ENCODE data around the gene BCOR.

BCOR gene

DNA sequence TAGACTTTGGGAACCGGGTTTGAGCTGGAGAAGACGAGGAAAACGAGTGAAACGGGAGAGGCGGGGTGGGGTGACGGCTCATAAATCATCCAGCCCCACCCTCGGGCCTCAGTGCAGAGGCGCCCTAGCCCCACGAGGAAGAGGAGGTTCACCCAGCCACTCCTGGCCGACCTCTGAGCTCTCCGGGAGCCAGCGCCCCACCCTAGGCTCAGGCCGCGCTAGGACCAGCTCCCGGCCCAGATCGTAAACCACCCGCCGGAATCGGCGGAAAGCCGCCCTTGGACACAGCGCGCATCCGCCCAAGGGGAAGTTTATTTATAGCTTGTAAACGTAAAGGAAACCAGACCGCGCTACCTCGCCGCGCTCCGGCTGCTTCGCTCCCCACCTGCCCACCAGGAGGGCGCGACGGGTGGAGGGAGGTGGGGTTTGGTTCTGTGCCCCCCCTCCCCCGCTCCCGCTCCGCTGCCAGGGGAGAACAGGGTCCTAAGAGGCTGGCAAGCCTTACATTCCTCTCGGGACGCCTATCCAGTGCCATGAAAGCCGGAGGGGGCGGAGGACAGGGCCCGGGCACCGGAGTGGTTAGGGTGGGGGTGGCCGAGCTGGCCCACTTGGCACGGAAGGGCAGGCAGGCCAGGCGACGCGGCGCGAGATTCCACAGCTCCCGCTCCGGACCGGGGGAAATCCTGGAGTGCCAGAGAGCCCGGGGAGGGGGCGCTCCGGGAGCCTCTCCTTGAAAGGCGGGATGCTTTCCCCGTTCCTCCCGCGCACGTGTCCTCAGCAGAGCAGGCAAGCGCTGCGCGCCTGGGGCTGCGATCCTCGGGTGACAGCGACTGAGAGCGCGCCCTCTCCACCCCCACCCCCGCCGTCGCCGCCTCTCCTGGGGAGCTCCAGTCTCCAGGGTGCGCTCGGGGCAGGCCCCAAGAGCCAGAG is 84.2 kb downstream of the BCOR start:
- peak; percentile 1 for DNase-seq

DNA sequence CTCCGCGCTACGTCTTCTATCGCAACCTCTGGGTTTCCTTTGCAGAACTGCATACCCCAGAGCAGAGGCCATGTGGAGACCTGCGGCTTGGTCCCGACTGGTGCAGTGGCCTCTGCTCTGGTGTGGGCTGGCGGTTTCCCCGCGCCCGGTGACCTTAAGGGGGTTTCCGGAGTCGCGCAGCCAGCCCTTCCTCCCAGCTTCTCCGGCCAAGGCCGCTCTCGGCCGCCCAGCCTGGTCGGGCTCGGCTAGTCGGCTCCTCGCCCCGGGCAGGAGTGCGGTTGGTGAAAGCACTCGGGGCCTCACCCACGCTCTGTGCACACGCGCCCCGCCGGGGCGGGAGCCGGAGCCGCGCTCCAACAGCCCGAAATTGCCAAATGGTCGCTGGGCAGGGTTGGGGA is 84.9 kb downstream of the BCOR start:
- DNase-seq = no peak

DNA sequence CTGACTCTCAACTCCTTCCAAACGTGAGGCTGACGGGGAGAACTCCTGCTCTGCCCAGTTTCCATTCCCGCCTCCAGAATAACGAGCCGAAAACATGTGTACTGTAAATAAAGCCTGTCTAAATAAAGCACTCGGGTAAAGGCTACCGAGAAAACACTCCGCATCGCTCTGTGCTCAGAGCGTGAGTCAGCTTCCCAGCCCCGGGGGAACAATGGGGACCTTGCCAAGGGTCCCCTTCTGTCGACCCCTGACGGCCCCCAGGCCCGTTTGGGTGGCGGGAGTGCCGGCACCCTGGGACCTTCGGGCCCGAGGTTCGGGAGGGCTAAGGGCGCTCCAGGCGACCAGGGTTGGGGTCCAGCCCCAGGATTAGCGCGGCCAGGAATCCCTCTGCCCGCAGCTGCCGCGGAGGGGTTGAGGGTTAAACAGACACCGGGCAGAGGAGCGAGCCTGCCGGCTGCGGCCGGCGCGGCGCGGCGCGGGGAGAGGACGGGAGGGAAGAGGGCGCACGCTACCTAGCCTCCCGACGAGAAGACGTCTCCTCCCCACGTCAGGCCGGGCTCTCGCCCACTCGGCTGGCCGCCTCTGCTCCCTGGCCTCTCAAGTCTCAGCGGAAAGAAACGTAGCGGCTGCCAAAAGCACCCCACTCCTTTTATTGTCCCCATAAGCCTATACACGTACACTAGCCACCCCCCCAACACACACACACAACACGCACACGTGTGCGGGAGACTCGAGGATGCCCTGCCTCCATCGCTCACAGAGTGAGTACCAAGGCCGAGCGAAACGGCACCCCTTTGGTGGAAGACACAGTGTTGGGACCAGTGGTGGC is 85.5 kb downstream of the BCOR start:
- DNase-seq = no peak

DNA sequence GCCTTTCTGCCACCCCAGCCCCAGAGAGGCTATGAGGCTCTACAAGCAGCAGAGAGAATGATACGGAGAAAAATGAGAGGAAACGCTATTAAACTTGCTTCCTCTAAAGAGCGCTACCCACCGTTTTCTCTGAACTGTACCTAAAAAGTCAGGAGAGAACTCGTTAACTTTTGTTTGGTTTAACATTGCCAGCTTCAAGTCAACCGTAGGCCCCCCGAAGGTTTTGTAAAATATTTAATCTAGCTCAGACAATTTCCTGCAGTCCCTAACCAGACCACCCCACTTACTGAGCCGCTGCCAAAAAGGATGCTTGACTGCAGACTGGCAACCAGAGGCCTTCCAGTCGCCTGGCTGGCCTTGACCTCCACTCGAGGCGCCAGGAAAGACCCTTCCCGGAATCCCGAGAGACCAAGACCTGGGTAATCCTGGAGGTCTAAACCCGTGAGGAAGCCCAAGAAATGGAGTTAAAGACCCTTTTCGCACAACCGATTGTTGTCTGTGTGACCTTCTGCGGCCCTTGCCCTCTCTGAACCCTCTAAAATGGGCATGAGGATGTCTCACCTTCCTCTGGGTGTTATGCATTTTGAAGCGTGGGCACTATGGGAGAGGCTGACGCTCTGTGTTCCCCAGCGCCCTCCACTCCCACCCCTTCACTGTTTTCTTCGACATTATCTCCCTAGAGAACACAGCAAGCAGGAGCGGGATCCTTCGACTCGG is 86.3 kb downstream of the BCOR start:
- no peak for DNase-seq

DNA sequence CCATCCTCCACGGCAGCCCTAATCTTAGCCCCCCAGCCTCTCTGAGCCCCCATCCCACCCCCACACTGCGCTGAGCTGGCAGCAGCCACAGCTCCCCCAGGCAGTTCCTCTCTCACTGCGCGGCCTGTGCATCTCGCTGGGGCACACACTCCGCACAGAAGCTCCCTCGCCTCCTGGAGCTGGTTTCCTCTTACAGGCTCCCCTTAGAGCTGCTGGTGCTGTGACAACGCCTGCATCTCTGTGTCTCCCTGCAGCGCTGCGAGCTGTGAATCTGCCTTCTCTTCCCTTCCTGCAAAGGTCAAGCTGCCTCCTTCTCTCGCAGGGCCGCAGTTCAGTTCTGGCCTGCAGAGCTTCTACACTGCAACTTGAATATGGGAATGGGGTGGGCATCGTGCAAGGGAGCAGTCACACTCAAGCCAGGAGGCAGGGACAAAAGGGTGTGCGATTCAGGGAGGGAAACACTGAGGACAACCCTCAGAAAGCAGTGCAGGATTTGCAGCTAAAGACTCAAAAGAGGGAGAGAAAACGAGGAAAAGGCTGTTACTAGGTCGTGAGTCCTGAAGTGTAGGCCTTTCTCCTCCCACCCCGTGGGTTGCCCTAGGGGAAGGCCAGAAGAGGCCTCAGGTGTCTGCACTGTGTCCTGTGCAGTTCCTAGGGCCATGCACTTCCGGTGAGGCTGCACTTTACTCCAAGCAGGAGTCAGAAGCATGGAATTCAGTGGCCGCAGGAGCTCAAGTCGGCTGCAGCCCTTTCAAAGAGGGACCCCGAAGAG is 87.0 kb downstream of the BCOR start:
- DNase-seq = no peak

DNA sequence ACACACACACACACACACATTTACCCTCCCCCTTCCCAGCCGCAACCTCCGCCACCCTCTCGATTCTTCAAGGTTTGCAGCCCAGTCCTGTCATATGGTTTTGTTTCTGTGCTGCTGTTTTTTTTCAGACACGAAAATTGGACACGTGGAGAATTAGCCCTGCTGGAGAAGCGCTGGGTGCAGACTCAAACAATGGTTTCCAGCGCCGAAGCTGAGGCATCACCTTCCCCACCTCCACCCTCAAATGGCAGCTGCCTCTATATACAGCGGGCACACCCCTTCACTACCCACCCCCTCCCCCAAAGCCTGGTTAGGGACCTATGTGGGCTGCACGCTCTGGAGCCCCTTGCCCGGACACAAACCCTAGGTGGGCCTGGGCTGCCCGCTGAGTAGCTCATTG is 87.9 kb downstream of the BCOR start:
- DNase-seq = no peak

DNA sequence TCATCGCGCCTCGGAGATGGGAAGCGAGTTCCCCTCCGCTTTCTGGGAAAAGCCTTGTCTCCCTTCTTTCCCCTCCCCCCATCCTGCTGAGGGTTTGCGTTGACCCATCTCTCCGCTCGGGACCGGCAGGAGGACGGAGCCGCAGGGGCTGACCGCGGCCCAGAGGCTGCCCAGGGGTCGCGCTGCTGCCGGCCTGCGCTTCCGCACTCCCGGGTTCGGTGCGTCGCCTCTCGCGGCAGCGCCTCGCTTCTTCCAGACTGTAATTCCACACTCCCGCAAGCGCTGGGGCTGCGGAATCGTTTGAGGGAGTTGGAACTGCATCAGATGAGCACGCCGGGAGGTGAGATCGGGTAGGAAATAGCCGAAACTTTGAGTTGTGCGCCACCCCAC is 88.3 kb downstream of the BCOR start:
- no peak for DNase-seq

DNA sequence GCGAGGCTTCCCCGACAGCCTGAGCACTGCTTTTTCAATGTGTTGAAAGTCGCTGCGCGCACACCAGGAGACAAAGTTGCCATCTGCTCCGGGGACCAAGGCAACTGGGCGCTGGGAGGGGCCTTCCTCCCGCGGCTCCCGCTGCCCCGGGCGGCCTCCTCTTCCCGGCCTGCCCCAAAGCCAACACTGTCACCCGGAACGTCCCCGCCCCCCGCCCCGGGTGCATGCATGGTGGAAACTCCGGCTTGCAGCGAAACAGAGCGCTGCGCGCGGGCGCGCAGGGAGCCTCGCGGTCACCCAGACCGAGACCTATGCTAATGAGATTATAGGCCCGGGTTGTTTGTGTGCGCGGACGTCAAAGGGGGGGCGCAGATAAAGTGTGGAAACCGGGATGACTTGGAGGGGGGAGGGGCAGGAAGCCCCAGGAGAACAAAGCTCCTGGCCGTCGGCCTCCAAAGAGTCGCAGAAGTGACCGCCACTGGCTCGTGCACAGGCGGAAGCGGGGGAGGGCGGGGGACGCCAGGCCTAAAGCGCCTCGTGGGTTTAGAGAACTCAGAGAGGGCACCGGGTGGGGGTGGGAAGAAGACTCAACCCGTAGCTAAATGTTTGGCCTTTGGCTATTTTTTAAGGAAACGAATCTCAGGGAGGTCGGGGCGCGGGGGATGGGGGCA is 88.8 kb downstream of the BCOR start:
- no peak for DNase-seq

DNA sequence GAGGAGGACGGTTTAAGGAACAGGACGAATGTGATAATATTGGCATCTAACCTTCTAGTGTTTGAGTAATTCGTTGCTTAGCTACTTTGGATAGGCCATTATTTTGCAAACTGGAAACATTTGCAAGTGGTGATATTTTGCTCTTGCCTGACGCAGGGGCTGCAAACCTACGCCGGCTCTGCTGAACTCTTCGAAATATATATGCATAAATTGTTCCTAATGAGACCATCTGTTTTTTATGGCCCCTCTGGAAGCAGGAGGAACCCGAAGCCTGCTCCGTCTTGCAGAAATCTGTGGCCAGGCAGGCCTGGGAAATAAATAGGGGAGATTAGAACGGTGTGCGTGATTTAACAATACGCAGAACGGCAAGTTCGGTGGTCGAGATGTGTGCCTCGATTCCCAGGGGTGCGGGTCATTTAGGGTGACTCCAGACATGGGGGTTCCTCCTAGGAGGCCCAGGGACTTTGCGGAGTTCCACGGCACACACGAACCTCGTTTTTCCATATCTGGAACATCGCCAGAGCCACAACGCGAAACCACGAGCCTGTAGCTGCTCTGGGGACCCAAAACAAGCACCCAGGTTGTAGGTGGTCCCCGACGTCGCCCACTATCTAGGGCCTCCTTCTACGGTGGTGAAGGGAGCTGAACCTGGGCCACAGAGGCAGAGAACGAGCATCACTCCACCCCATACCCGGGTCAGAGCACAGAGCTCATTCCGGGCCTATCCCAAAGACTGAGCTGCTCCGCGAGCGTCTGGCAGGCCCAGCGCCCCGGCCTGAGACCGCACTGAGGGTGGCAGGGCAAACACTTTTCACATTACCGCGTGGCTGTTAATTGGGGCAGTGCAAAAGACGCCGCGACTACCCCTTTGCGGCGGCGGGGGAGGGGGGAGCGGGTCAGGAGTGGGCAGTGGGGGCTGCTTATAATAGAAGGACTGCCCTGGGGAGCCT is 89.7 kb downstream of the BCOR start:
- DNase-seq = no peak

DNA sequence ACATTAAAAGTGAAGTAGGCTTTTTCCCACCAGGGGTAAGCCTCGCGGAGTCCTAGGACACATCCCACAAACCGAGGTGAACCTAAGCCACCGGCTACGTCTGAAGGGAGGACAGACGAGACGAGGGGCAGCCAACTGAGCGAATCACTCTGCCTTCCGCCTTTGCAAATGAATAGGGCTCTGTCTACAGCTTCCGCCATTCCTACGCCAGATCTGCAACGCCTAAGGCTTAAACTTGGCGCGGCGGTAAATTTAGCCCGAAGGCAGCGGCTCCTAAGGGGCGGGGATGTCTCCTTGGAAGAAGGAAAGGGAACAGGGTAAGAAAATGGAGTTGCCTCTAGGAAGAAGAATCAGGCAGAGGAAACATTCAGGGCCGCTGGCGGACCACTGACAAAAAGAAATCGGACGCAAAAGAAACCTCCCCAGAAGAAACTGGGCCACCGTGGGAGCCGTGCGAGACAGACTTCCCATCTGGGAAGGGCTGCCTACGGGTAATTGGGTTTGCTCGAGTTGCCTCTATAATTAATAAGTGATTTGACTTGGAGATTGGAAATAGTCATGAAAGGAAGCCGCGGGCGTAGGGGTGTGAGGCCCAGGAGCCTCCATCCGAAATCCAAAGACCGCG is 90.5 kb downstream of the BCOR start:
- DNase-seq = no peak

DNA sequence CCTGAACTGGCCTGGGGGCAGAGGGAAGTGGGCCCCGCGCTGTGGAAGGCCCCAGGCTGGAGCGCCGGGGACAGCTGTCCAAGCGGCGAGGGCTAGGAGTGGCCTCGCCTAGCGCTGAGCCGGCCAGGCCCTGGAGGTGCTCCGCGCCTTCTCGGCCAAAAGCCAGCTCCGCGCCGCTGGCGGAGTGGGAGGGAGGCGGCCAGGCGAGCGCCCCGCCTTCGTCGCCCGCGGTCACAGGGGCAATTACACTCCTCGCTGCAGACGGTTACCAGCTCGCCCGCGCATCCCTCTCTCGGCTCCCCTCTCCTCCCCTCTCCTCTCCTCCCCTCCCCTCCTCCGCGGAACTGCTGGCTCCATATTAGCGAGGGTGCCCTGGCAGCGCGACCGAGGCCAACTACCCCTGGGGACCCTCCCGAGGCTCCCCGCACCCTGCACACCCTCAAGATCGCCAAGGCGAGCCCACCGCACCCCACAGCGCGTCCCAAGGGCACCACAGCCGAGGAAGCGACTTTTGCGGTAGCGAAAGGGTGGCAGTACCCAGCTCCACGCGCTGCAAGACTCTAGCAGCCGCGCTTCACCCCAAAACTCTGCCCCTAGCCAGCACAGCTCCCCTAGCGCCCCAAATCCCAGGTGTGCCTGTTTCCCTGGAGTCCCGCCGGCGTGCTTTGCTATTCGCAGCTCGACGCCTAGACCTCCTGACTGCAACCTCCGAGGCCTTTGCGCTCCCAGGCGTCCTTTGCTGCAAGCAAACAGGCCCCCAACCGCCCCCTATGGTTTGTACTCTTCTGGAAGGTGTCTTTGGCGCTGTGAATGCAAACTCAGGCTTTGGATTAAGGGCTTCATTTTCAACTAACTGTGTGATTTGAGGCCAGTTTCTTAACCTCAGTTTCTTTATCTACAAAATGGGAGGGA is 91.4 kb downstream of the BCOR start:
- DNase-seq = no peak

DNA sequence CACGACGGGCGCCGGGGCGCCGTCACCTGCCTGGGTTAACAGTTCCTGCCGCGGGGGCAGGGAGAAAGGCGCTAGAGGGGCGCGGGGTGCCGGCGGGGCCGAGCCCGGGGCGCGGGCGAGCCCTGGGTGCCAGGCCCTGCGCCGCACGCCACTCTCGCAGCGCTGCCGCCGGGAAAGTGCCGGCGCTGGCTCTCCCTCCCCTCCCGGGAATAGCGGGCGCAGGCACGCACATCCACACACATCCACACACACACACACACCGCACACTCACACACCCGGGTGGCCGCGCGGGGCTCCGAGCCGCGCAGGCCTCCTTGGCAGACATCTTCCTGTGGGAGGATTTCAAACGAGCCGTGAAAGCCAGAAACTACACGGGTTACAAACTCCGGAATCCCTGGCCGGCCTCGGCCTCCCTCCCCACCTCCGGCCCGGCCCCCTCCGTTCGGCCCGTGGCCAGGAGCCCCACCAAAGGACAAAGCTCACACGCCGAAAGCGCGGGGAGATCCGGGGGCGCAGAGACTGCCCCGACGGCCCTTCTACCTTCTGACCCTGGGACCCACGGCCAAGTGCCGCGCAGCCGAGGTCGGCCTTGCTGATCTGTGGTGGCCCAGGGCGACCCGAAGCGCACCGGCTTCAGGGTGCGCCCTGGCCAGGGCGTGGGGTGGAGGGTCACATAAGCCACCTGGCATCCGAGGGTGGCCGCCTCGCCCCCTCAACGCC is 92.3 kb downstream of the BCOR start:
- no peak for DNase-seq

DNA sequence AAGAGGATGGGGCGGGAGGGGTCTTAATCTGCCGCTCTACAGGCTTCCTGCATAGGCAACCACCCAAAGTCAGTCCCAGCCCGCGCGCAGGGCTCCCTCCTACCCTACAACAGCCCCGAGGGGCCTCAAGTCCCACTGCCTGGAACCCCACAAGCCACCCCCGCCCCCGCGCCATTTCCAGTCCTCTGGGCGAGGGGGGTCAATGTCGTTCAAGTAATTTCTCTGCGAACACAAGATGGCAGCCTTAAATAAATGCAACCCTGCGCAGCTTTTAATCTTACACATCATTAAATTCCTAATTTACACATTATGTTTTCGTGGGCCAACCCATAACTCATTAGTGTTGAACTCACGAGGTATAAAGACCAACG is 92.9 kb downstream of the BCOR start:
- no peak for DNase-seq

DNA sequence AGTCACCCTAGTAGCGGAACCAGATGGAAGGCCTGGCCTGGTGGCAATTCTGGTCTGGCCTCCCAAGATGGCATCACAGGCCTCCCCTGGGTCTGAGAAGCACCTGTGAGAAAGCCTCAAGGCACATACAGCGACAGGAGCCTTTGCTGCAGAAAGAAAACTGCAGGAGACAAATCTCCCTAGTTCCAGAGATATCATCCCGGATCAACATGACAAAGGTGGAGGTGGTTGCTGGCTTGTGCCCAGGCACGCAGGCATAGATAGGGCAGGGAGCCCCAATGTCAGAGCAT is 93.6 kb downstream of the BCOR start:
- no peak for DNase-seq

DNA sequence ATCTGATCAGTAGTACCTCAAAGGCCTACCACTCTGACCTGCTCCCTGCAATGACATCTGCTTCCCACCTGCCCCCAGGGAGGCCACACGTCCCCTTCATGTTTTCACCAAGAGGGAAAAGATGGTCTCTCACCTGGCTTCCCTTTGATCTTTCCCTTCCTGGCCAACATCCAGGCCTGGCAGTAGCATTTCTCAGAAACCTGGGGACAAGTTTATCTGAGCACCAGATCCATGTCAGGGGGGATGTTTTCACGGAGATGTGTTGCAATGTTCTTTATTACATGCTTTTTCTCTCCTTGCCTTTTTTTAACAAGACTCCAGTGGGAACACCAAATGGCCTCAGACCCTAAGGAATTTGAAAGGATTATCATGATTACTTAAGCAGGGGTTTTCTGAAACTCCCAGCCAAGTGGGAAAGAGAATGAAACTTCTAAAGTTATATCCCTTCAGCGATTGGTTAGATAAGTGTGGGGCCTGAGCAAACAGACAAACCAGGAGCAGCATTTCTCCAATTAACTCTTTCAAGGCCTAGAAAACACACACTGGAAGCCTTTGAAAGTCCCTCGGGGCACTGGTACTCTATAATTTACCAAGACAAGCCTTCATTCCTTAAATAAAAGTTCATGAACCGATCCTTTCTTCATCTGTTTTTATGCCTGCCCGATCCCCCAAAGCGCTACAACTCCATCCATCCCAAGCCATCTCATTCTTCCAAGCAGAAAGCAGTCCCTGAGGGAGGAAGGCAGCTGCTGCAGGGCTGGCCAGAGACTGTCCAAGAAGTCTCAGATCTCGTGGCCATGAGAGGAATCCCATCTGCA is 94.1 kb downstream of the BCOR start:
- no peak for DNase-seq

DNA sequence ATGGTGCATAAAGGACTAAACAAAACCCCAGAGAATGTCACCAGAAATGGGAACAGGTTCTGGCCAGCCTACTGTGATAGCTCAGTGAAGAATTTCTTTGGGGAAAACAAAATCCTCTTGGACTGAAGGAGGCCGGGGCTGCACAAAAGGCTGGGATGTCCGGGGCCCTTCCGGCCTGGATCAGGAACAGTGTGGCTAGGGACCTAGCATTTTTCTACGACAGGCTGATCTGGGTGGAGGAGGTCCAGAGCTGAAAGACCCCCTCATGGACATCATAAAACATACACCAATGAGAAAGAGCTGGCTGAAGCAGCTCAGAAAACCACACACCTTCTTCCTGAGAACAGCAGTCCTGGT is 94.7 kb downstream of the BCOR start:
- DNase-seq = no peak
